Ishikawa (cell line): Measurements from ENCODE around the gene CFAP210.

Experiments used
- NFIC ChIP-seq: IDR thresholded peaks from 2 replicates; pipeline ENCODE4 v1.6.1; 2012
- TEAD4 ChIP-seq: IDR thresholded peaks from 2 replicates; pipeline ENCODE4 v1.6.1; 2012
- YY1 ChIP-seq: IDR thresholded peaks from 2 replicates; pipeline ENCODE4 v1.6.1; 2012; ENCODE audit warnings: low read depth

DNA sequence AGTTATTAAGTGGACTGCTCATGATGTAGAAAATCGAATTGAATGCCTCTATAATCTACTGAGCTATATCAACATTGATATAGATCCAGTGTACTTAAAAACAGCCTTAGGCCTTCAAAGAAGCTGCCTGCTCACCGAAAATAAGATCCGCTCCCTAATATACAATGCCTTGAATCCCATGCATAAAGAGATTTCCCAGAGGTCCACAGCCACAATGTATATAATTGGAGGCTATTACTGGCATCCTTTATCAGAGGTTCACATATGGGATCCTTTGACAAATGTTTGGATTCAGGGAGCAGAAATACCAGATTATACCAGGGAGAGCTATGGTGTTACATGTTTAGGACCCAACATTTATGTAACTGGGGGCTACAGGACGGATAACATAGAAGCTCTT lies 41.4 kb upstream of the CFAP210 start:
- TF ChIP-seq TEAD4: no peak
- TF ChIP-seq YY1: no peak
- TF ChIP-seq NFIC: no peak
